Measurements from ENCODE around the gene BNC1.

BNC1 gene

DNA sequence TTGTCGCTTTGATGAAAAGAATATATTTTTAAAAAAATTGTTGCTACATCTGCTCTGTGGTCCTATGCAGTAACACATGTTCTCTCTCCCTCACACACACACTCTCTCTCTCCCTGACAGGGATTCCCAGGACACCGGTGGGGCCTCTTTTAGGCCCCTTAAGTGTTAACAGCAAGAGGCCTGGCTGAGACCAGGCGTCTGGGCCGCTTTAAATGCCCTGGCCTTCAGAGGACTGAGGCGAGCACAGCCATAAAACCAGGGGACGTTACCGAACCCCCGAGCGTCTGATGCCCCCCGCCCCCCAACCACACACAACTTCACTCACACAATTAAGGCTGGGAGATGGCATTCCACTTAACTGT, 1.7 kb downstream of the BNC1 start:
- DNase-seq (ENCODE audit: low read depth), result no peak
- peak overlapping the region; percentile 71 for H3K4me3 ChIP-seq (ENCODE audit: control insufficient read depth, low read depth, low read length)
- TF ChIP-seq, protein P1, sequence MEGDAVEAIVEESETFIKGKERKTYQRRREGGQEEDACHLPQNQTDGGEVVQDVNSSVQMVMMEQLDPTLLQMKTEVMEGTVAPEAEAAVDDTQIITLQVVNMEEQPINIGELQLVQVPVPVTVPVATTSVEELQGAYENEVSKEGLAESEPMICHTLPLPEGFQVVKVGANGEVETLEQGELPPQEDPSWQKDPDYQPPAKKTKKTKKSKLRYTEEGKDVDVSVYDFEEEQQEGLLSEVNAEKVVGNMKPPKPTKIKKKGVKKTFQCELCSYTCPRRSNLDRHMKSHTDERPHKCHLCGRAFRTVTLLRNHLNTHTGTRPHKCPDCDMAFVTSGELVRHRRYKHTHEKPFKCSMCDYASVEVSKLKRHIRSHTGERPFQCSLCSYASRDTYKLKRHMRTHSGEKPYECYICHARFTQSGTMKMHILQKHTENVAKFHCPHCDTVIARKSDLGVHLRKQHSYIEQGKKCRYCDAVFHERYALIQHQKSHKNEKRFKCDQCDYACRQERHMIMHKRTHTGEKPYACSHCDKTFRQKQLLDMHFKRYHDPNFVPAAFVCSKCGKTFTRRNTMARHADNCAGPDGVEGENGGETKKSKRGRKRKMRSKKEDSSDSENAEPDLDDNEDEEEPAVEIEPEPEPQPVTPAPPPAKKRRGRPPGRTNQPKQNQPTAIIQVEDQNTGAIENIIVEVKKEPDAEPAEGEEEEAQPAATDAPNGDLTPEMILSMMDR (IDR thresholded peaks at IDR 0.05; ENCODE audit: control insufficient read depth, insufficient read depth, low read depth, low read length, missing control alignments), result no peak

DNA sequence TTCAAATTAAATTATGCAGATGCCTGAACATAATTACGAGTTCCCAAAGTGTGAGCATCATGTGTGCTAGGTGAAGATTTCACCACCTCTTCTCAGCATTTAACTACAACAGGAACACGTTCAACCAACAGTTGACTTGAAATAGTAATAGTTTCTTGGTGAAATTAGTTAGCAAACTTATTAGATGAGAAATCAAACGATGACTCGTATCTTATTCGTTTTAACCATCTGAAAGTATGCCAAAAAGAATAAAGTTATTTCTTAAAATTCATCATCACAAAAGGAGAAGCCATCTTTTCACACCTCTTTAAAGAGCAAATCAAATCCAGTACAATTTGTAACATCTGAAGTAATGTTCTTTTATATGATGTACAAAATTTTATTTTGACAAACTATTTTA, 2.3 kb downstream of the BNC1 start:
- no peak for DNase-seq (ENCODE audit: low read depth)
- H3K4me3 ChIP-seq (ENCODE audit: control insufficient read depth, low read depth, low read length), result no peak overlapping the region
- TF ChIP-seq, protein P1 (IDR thresholded peaks at IDR 0.05; ENCODE audit: control insufficient read depth, insufficient read depth, low read depth, low read length, missing control alignments), result no peak

DNA sequence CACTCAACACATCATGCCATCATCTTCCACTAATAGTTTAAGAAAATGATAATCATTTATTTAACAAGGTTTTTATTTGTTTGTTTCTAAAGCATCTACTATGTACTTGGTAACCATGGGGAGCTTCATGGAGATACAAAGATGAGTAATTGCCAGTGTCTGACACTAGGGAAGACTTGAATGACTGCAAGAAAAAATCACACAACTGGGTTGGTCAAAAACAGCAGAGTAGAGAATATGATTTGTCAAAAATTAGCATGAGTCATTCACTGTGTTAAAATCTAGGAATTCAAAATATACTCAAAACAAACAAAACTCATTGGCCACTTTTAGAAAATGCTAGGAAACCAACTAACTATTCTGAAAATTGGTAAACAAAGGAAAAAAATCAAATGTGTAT, 6.3 kb downstream of the BNC1 start:
- H3K4me3 ChIP-seq (ENCODE audit: control insufficient read depth, low read depth, low read length), result no peak overlapping the region
- TF ChIP-seq, protein P1 (IDR thresholded peaks at IDR 0.05; ENCODE audit: control insufficient read depth, insufficient read depth, low read depth, low read length, missing control alignments), result no peak
- no peak for DNase-seq (ENCODE audit: low read depth)

DNA sequence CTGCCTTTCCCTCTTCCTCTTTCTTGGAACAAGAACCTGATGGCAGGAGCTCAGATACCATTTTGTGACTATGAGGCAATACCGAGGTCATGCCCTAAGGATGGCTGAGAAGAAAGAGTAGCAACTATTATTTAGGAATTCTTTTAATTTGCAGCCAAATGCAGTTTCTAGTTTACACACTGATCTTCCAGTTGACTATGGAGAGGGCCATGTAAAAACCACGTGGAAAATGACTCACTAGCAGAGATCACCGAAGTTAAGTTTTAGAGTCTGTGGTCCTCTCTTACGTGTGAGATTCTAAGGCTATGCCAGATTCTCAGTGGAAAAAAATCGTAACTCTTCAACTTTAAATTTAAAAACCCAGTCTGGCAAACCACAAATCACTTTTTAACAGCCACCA, 7.8 kb downstream of the BNC1 start:
- no peak for DNase-seq (ENCODE audit: low read depth)
- TF ChIP-seq, protein P1 (IDR thresholded peaks at IDR 0.05; ENCODE audit: control insufficient read depth, insufficient read depth, low read depth, low read length, missing control alignments), result no peak
- H3K4me3 ChIP-seq (ENCODE audit: control insufficient read depth, low read depth, low read length), result no peak overlapping the region

DNA sequence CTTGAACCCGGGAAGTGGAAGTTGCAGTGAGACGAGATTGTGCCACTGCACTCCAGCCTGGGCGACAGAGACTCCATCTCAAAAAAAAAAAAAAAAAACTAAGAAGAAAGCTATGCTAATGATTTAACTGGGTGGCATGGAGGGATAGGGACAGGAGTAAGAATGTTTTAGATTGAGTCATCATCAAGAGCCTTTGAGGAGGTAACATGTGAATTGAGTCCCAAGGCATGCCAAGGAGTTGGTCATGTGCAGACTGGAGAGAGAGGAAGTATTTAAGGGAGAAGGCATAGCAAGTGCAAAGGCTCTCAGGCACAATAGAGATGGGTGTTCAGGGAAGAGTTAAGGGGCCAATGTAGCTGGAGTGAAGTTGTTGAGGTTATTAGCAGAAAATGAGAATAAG, 9.1 kb downstream of the BNC1 start:
- no peak overlapping the region for H3K4me3 ChIP-seq (ENCODE audit: control insufficient read depth, low read depth, low read length)
- DNase-seq (ENCODE audit: low read depth), result no peak

DNA sequence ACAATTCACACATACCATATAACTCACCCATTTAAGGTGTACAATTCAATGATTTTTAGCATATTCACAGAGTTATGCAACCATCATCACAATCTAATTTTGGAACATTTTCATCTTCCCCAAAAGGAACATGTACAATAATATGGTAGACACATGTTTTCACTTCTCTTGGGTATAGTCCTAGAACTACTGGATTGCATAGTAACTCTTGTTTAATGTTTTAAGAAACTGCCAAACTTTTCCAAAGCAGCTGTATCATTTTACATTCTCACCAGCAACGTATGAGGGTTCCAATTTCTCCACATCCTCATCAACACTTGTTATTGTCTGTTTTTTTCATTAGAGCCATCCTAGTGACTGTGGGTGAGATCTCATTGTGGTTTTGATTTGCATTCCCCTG, 14.3 kb downstream of the BNC1 start:
- no peak for DNase-seq (ENCODE audit: low read depth)
- TF ChIP-seq, protein P1 (IDR thresholded peaks at IDR 0.05; ENCODE audit: control insufficient read depth, insufficient read depth, low read depth, low read length, missing control alignments), result no peak
- H3K4me3 ChIP-seq (ENCODE audit: control insufficient read depth, low read depth, low read length), result no peak overlapping the region

More for the DNA sequence above, 9.1 kb downstream of the BNC1 start:
- TF ChIP-seq, protein P1 (IDR thresholded peaks at IDR 0.05; ENCODE audit: control insufficient read depth, insufficient read depth, low read depth, low read length, missing control alignments), result no peak

DNA sequence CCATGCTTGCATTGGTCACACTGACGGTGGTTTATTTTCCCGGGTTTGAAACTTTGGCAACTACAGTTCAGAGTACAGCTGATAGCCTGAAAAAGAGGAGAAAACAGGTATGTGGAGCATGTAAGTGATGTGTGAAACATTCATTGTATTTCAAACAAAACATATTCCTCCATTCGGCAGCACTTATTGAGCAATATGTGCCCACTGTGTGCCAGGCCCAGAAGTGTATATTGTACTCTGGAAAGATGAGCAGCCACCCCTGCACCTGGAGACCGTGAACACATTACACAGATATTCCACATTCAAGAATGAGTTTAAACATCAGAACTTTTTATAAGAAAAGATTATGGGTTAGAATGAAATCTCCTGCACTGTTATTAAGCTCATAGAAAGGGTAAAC, 16.3 kb downstream of the BNC1 start:
- no peak for DNase-seq (ENCODE audit: low read depth)
- TF ChIP-seq, protein P1 (IDR thresholded peaks at IDR 0.05; ENCODE audit: control insufficient read depth, insufficient read depth, low read depth, low read length, missing control alignments), result no peak
- H3K4me3 ChIP-seq (ENCODE audit: control insufficient read depth, low read depth, low read length), result no peak overlapping the region

All from AG09309 (cell line).